ENCODE data around the gene KPNA5. TPM values are rescaled to one million over a fixed set of nuclear protein-coding genes. Genes with fewer than 3 reads are reported as not detected.

Gene KPNA5
- polyA plus RNA-seq, 3 donors from 2014 or later: 5.7 to 19.0 (median 8.4) TPM

DNA sequence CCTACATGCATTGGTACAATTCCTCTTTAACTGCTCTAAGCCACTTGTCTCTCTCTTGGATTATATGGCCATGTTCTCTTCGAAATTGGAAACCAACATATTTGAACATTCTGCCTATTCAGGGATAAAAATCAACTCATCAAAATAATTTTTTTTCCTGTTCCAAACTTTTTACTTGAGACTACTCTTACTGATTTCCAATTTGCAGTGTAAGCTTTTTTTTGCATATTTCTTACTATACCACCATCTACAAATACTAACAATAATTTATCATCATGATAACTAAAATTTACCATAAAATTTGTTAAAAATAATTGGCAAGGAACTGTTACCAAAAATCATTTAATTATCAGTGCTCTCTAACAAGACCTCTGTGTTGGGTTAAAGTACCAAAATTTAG lies 91.4 kb downstream of the KPNA5 start:
- peaks cover 0 to 2% (median 0%) of the 10 kb centered on the region in 3 donors for H3K36me3 Mint-ChIP-seq
- H3K4me3 Mint-ChIP-seq: no peak overlapping the region
- H3K4me1 Mint-ChIP-seq: no peaks in the 10 kb centered on the region
- H3K27me3 Mint-ChIP-seq (ENCODE audit: low read depth in 3 of 3): peaks cover 2 to 6% (median 4%) of the 10 kb centered on the region in 3 donors
- H3K27ac Mint-ChIP-seq: no peak overlapping the region
- DNase-seq: no peak
- peaks cover 0 to 5% (median 0%) of the 10 kb centered on the region in 6 donors for H3K9me3 Mint-ChIP-seq

DNA sequence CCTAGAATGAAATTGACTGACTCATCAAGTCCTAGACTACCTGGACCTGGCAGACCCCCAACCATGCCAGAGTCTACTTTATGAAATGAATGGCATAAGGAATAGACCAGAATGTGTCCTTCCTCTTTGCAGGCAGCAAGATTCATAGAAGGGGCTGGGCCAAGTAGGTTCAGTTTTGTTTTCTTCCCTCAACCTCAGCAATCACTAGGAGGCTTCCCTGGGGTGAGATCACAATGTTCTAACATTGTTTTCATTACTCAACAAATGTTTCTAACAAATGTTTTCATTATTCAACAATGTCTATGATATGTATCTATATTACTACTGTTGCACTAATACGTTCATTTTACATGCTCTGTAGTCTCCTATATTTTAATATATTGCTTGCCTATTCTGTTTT lies 92.9 kb downstream of the KPNA5 start:
- Mint-ChIP-seq H3K4me3 (no peak overlapping the region), H3K4me1 (no peaks in the 10 kb centered on the region), H3K27me3 (ENCODE audit: low read depth in 3 of 3) (peaks cover 2 to 6% (median 3%) of the 10 kb centered on the region in 3 donors), H3K27ac (no peak overlapping the region), H3K9me3 (peaks cover 0 to 5% (median 0%) of the 10 kb centered on the region in 6 donors), H3K36me3 (no peaks in the 10 kb centered on the region)
- DNase-seq: no peak

DNA sequence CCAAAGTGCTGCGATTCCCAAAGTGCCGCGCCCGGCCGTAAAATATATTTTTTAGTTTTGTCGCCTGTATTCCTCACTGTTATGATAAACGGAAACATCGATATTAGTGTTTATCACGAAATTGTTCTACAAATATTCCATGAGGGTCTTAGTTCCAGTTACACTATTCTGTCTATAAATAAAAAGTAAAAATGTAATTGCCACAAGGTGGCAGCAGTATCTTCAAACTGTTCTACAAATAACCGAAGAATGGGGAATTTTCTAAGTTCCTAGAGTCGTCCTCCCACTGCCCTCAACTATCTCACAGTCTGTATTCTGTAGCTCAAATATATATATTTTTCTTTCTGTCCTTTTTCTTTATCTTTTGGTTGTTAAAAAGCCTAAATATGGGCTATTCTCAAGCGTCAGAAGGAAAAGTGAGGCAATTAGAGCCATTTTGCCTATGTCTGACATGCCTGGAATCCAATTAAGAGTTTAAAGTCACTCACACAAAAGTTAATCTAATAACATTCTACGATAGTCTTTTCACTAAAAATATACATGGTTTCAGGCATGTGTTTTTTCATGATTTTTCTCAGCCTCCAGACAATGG lies 98.7 kb downstream of the KPNA5 start:
- DNase-seq: no peak
- Mint-ChIP-seq H3K36me3 (no peaks in the 10 kb centered on the region), H3K9me3 (peaks cover 0 to 2% (median 0%) of the 10 kb centered on the region in 6 donors), H3K4me3 (no peak overlapping the region), H3K27me3 (ENCODE audit: low read depth in 3 of 3) (peaks cover 2 to 4% (median 3%) of the 10 kb centered on the region in 3 donors), H3K4me1 (no peaks in the 10 kb centered on the region), H3K27ac (no peak overlapping the region)

DNA sequence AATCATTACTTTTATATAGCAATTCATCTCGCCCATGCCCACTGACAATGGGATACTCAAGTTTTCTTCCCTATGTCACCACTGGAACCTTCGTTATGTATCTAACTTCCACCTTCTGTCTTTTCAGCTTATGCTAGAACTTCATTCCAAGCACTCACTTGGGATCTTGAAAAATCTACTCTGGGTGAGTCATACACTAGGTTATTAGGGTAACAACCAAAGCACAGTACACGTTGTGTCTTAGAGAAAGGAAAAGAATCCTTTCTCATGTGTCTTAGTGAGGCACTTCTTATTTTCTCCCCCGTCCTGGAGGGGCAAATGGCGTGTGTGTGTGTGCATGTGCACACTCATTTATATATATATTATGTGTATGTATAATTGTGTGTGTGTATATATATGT lies 102.8 kb downstream of the KPNA5 start:
- no peak for DNase-seq
- no peak overlapping the region for H3K4me3 Mint-ChIP-seq
- H3K36me3 Mint-ChIP-seq: no peaks in the 10 kb centered on the region
- H3K9me3 Mint-ChIP-seq: no peaks in the 10 kb centered on the region
- no peak overlapping the region for H3K27ac Mint-ChIP-seq
- peaks cover 0 to 5% (median 3%) of the 10 kb centered on the region in 3 donors for H3K27me3 Mint-ChIP-seq (ENCODE audit: low read depth in 3 of 3)
- no peaks in the 10 kb centered on the region for H3K4me1 Mint-ChIP-seq

Other genes starting within 250 kb of the KPNA5 start
- gene CALHM6, start 219.8 kb upstream of the KPNA5 start, polyA plus RNA-seq: 100 to 1,000 TPM in 2 of 3 donors, 10 to 100 TPM in 1; 26.5 to 107 (median 103) TPM
- not detected for gene CALHM5, start 169.6 kb upstream of the KPNA5 start, polyA plus RNA-seq
- gene TRAPPC3L, start 135.5 kb upstream of the KPNA5 start, polyA plus RNA-seq: under 1 TPM in 2 of 3 donors, not detected in 1; 0.18 to 0.20 TPM
- not detected for gene CALHM4, start 127.5 kb upstream of the KPNA5 start, polyA plus RNA-seq
- gene RWDD1, start 109.7 kb upstream of the KPNA5 start, polyA plus RNA-seq: 10 to 100 TPM; 69.1 to 87.3 (median 70.4) TPM
- gene RSPH4A, start 64.7 kb upstream of the KPNA5 start, polyA plus RNA-seq: under 1 TPM in 1 of 3 donors, not detected in 2; 0.11 TPM
- gene ZUP1, start 12.4 kb upstream of the KPNA5 start, polyA plus RNA-seq: 1 to 10 TPM; 4.2 to 8.5 (median 4.6) TPM
- gene FAM162B, start 84.5 kb downstream of the KPNA5 start, polyA plus RNA-seq: not detected
- not detected for gene GPRC6A, start 147.9 kb downstream of the KPNA5 start, polyA plus RNA-seq
- not detected for gene RFX6, start 196.0 kb downstream of the KPNA5 start, polyA plus RNA-seq